MV-4-11 (cell line): ENCODE measurements around the gene TMSB4X.
"Not testable (repeated sequence)": the region's sequence is repeated elsewhere in the genome, so short reads cannot be mapped to it uniquely, and the experiment has no call there.

Experiments
- DNase-seq: peaks from one replicate; lab custom pipeline; 2025; lab: John Stamatoyannopoulos, UW

Gene TMSB4X

GRCh38 chrX:12976819-12977732 is 2.2 kb downstream of the TMSB4X start:
- DNase-seq, result not testable (repeated sequence)

- DNase-seq, result no peak
Observed at GRCh38 chrX:12977761-12978204, 2.9 kb downstream of the TMSB4X start.

- peak; percentile 84 for DNase-seq
Observed at GRCh38 chrX:12978205-12979025, 3.5 kb downstream of the TMSB4X start.

GRCh38 chrX:12979026-12979607 is 4.2 kb downstream of the TMSB4X start:
- no peak for DNase-seq

GRCh38 chrX:12979616-12980015 is 4.7 kb downstream of the TMSB4X start:
- no peak for DNase-seq

GRCh38 chrX:12980039-12980438 is 5.1 kb downstream of the TMSB4X start:
- DNase-seq, result not testable (repeated sequence)

GRCh38 chrX:12981880-12982279 is 7.0 kb downstream of the TMSB4X start:
- peak; percentile 54 for DNase-seq

- peak; percentile 67 for DNase-seq
Observed at GRCh38 chrX:12984603-12985319, 9.9 kb downstream of the TMSB4X start.

- no peak for DNase-seq
Observed at GRCh38 chrX:12985331-12985730, 10.4 kb downstream of the TMSB4X start.

GRCh38 chrX:12986164-12986779 is 11.4 kb downstream of the TMSB4X start:
- DNase-seq, result no peak

- DNase-seq, result no peak
Observed at GRCh38 chrX:12986886-12987285, 12.0 kb downstream of the TMSB4X start.

GRCh38 chrX:12987340-12987739 is 12.4 kb downstream of the TMSB4X start:
- DNase-seq, result no peak

GRCh38 chrX:12987900-12988594 is 13.1 kb downstream of the TMSB4X start:
- no peak for DNase-seq

- DNase-seq, result no peak
Observed at GRCh38 chrX:12988797-12989196, 13.9 kb downstream of the TMSB4X start.

- no peak for DNase-seq
Observed at GRCh38 chrX:12989461-12989860, 14.6 kb downstream of the TMSB4X start.

- peak; percentile 64 for DNase-seq
Observed at GRCh38 chrX:12991575-12991974, 16.7 kb downstream of the TMSB4X start.

- DNase-seq, result no peak
Observed at GRCh38 chrX:12992544-12993118, 17.7 kb downstream of the TMSB4X start.

- no peak for DNase-seq
Observed at GRCh38 chrX:12993826-12994225, 18.9 kb downstream of the TMSB4X start.

GRCh38 chrX:12994321-12994720 is 19.4 kb downstream of the TMSB4X start:
- DNase-seq, result no peak

GRCh38 chrX:12996934-12997435 is 22.1 kb downstream of the TMSB4X start:
- DNase-seq, result no peak
